Astrocyte (in vitro differentiated cells and primary cell): ENCODE data around the gene ZNF426.

ENCODE experiments used
- CTCF ChIP-seq: IDR thresholded peaks from 2 replicates; pipeline ENCODE4 v1.5.1; 2011; ENCODE audit warnings: low read depth, mild to moderate bottlenecking, inconsistent platforms, low read length, moderate library complexity; ENCODE audit not compliant: insufficient read depth
- EZH2 ChIP-seq: IDR thresholded peaks from 2 replicates; pipeline ENCODE4 v1.6.1; 2012; ENCODE audit warnings: mild to moderate bottlenecking, low read length, inconsistent platforms; ENCODE audit not compliant: insufficient read depth

- no peak for TF ChIP-seq CTCF
- no peak for TF ChIP-seq EZH2
These were observed 31.2 kb downstream of the ZNF426 start for GRCh38 chr19:9507285-9507684.
